Measurements from ENCODE around the gene STUB1. TPM values are rescaled to one million over a fixed set of nuclear protein-coding genes. Genes with fewer than 3 reads are reported as not detected.
A peak's percentile ranks its signal among the peaks of the same experiment; 100 is the strongest.

STUB1 gene
- total RNA-seq, 6 experiments from 2014 or later: 128 to 161 (median 141) TPM

GRCh38 chr16:720447-720989, 40.3 kb downstream of the STUB1 start:
- H3K36me3 Mint-ChIP-seq (ENCODE audit: low read depth): no peaks in the 10 kb centered on the region
- peak overlapping the region; percentile 84 for H3K27ac Mint-ChIP-seq
- H3K4me1 Mint-ChIP-seq (ENCODE audit: low read depth): peaks cover 21% of the 10 kb centered on the region
- H3K27me3 Mint-ChIP-seq (ENCODE audit: insufficient read depth): peaks cover 11% of the 10 kb centered on the region
- TF ChIP-seq CTCF (IDR thresholded peaks at IDR 0.05): peak; percentile 44; the same call in 1 of the 2 replicates
- peak; percentile 39 for DNase-seq
- H3K9me3 Mint-ChIP-seq: no peaks in the 10 kb centered on the region
- H3K4me3 Mint-ChIP-seq: peak overlapping the region; percentile 91

- H3K27me3 Mint-ChIP-seq (ENCODE audit: insufficient read depth): peaks cover 16% of the 10 kb centered on the region
- TF ChIP-seq CTCF (IDR thresholded peaks at IDR 0.05): 0 out of 2 replicates have a peak, but pooled peaks have one; percentile 3
- H3K9me3 Mint-ChIP-seq: no peaks in the 10 kb centered on the region
- peak; percentile 50 for DNase-seq
- H3K36me3 Mint-ChIP-seq (ENCODE audit: low read depth): no peaks in the 10 kb centered on the region
- H3K4me1 Mint-ChIP-seq (ENCODE audit: low read depth): peaks cover 19% of the 10 kb centered on the region
- H3K4me3 Mint-ChIP-seq: peak within 1 kb of the TSS; percentile 91
- H3K27ac Mint-ChIP-seq: peak within 1 kb of the TSS; percentile 84
Observed at GRCh38 chr16:720990-721764, 41.0 kb downstream of the STUB1 start, which contains the start of gene ANTKMT. ANTKMT (plus strand) TSS chr16:721146; CDS start chr16:721275, 129 bp downstream.

GRCh38 chr16:721765-722540, 41.7 kb downstream of the STUB1 start:
- Mint-ChIP-seq H3K4me1 (ENCODE audit: low read depth) (peaks cover 15% of the 10 kb centered on the region), H3K27me3 (ENCODE audit: insufficient read depth) (peaks cover 16% of the 10 kb centered on the region), H3K27ac (no peak overlapping the region), H3K4me3 (0 out of 2 replicates have a peak overlapping the region, but pooled peaks have one; percentile 24), H3K36me3 (ENCODE audit: low read depth) (no peaks in the 10 kb centered on the region), H3K9me3 (no peaks in the 10 kb centered on the region)
- TF ChIP-seq CTCF (IDR thresholded peaks at IDR 0.05): no peak
- DNase-seq: no peak

DNA sequence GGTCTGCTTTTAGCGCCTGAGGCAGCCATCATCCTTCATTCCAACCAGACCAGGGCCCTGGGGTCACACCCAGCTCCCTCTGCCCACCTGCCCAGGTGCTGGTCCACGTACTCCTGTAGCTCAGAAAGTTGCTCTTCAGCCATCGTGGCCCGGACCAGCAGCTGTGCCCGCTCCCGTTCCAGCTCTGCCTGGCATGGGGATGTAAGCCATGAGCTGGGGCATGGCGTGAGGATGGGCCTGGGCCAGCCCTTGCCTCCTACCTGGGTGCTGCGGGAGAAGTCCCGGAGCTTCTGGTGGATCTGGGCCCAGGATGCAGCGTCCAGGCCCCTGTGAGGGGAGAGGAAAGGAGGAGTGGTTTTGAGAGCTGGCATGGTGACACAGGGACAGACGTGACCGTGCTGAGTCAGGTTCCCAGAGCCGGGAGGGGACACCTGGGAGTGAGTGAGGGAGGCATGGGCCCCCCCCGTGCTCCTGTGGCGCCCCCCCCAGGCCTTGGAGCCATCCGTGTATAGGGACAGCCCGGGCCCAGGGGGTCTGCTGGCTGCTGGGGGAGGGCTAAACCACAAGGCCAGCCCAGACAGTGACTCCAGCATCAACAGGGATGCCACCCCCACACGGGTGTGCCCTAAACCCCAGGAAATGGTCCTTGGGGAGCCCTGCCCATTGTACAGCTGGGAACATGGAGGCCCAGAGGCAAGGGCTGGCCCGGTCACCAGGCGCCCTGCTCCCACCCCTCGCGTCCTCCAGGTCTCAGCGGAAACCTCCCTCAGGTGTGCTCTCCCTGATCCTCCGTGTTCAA, 42.8 kb downstream of the STUB1 start:
- H3K4me3 Mint-ChIP-seq: no peak overlapping the region; the same call in 1 of the 2 replicates
- peaks cover 16% of the 10 kb centered on the region for H3K27me3 Mint-ChIP-seq (ENCODE audit: insufficient read depth)
- no peak overlapping the region for H3K27ac Mint-ChIP-seq
- DNase-seq: no peak
- H3K4me1 Mint-ChIP-seq (ENCODE audit: low read depth): peaks cover 15% of the 10 kb centered on the region
- H3K9me3 Mint-ChIP-seq: no peaks in the 10 kb centered on the region
- no peaks in the 10 kb centered on the region for H3K36me3 Mint-ChIP-seq (ENCODE audit: low read depth)
- no peak; the same call in 1 of the 2 replicates for TF ChIP-seq CTCF (IDR thresholded peaks at IDR 0.05)

GRCh38 chr16:723695-724094, 43.5 kb downstream of the STUB1 start:
- no peak overlapping the region for H3K27ac Mint-ChIP-seq
- TF ChIP-seq CTCF (IDR thresholded peaks at IDR 0.05): no peak
- H3K4me3 Mint-ChIP-seq: no peak overlapping the region
- peaks cover 15% of the 10 kb centered on the region for H3K4me1 Mint-ChIP-seq (ENCODE audit: low read depth)
- H3K36me3 Mint-ChIP-seq (ENCODE audit: low read depth): no peaks in the 10 kb centered on the region
- H3K27me3 Mint-ChIP-seq (ENCODE audit: insufficient read depth): peaks cover 15% of the 10 kb centered on the region
- H3K9me3 Mint-ChIP-seq: no peaks in the 10 kb centered on the region
- DNase-seq: no peak

All from HFFc6 (cell line).